Natural killer cell (primary cell): ENCODE data around the gene FOXC2. TPM values are rescaled to one million over a fixed set of nuclear protein-coding genes. Genes with fewer than 3 reads are reported as not detected.

Source experiments
- ATAC-seq, 3 donors: fragments of 150-1000 bp in 2 of 3; fragments of 200-7000 bp in 1 of 3; cut with Tn5 transposase; 1 replicate in 1 of 3; 2 replicates in 2 of 3; pipeline ENCODE4 v1.10.0; 2021; ENCODE audit warnings: mild to moderate bottlenecking in 2 of 3, moderate library complexity in 2 of 3
- DNase-seq, 2 donors: peaks; one replicate each; pipeline versions ENCODE4 v3.0.0 to v3.0.0-alpha.2; 2013 to 2021; ENCODE audit warnings: mixed read lengths in 1 of 2
- H3K27ac ChIP-seq: one replicate; pipeline ENCODE4 v1.5.1; 2013; ENCODE audit warnings: mild to moderate bottlenecking, low read length
- H3K27me3 ChIP-seq: one replicate; pipeline ENCODE4 v1.6.1; 2013; ENCODE audit warnings: low read length; ENCODE audit not compliant: control insufficient read depth, insufficient read depth
- H3K36me3 ChIP-seq: one replicate; pipeline ENCODE4 v1.6.1; 2013; ENCODE audit warnings: low read length; ENCODE audit not compliant: control insufficient read depth, insufficient read depth
- H3K4me1 ChIP-seq: one replicate; pipeline ENCODE4 v1.6.1; 2013; ENCODE audit warnings: low read length; ENCODE audit not compliant: control insufficient read depth, insufficient read depth
- H3K4me3 ChIP-seq: one replicate; pipeline ENCODE4 v1.5.1; 2013; ENCODE audit warnings: low read length
- H3K9me3 ChIP-seq: one replicate; pipeline ENCODE4 v1.6.1; 2013; ENCODE audit warnings: low read length; ENCODE audit not compliant: control insufficient read depth, insufficient read depth
- H3K27ac Mint-ChIP-seq, 2 donors: one replicate each; pipeline ENCODE4 v1.8.0; 2022; ENCODE audit warnings: mild to moderate bottlenecking in 2 of 2, mixed read lengths in 2 of 2, moderate library complexity in 1 of 2
- H3K27me3 Mint-ChIP-seq, 2 donors: one replicate each; pipeline ENCODE4 v1.8.0; 2022; ENCODE audit warnings: low read depth in 2 of 2, mixed read lengths in 2 of 2
- H3K36me3 Mint-ChIP-seq: one replicate; pipeline ENCODE4 v1.8.0; 2022; ENCODE audit warnings: mixed read lengths
- H3K4me1 Mint-ChIP-seq, 2 donors: one replicate each; pipeline ENCODE4 v1.8.0; 2022; ENCODE audit warnings: mixed read lengths in 2 of 2
- H3K4me3 Mint-ChIP-seq: one replicate; pipeline ENCODE4 v1.8.0; 2022; ENCODE audit warnings: mild to moderate bottlenecking, moderate library complexity, mixed read lengths
- H3K9me3 Mint-ChIP-seq, 2 donors: one replicate each; pipeline ENCODE4 v1.8.0; 2022; ENCODE audit warnings: mixed read lengths in 2 of 2
- WGBS: methylation state at CpG from one replicate; pipeline ENCODE4 v1.1.7; 2013; ENCODE audit warnings: missing lambda C conversion rate; ENCODE audit not compliant: insufficient coverage; 5-methylcytosine and 5-hydroxymethylcytosine counted together
- intact Hi-C: fragments of 100-400 bp; cut with micrococcal nuclease; formaldehyde crosslinking; loops from one replicate; pipeline ENCODE4 v1.14.2; 2022
- total RNA-seq, 4 donors: library from RNA; stranded (reverse); fragments of 120-200 nt in 1 of 4; gene quantifications; one replicate each; pipeline versions ENCODE4 v1.2.3 to v1.2.4, GENCODE V29; 2013 to 2022
- TF ChIP-seq, protein P1 (sequence below): fragments of 200-600 bp; IDR thresholded peaks from one replicate; pipeline ENCODE4 v1.8.0; 2022; ENCODE audit warnings: antibody characterized with exemption

Gene FOXC2
- total RNA-seq, 3 donors from 2014 or later (not counting 1 experiment from before 2014, with no cell fraction given), result 0.14 TPM; not detected in 2

GRCh38 chr16:86558355-86559193 lies 8.1 kb upstream of the FOXC2 start:
- TF ChIP-seq, protein P1, sequence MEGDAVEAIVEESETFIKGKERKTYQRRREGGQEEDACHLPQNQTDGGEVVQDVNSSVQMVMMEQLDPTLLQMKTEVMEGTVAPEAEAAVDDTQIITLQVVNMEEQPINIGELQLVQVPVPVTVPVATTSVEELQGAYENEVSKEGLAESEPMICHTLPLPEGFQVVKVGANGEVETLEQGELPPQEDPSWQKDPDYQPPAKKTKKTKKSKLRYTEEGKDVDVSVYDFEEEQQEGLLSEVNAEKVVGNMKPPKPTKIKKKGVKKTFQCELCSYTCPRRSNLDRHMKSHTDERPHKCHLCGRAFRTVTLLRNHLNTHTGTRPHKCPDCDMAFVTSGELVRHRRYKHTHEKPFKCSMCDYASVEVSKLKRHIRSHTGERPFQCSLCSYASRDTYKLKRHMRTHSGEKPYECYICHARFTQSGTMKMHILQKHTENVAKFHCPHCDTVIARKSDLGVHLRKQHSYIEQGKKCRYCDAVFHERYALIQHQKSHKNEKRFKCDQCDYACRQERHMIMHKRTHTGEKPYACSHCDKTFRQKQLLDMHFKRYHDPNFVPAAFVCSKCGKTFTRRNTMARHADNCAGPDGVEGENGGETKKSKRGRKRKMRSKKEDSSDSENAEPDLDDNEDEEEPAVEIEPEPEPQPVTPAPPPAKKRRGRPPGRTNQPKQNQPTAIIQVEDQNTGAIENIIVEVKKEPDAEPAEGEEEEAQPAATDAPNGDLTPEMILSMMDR, result no peak
- no peak for ATAC-seq
- H3K27ac Mint-ChIP-seq, result no peak overlapping the region
- no peak overlapping the region for H3K4me3 Mint-ChIP-seq
- Histone ChIP-seq H3K4me1 (peaks cover 19% of the 10 kb centered on the region), H3K27me3 (no peaks in the 10 kb centered on the region), H3K27ac (no peak overlapping the region), H3K4me3 (no peak overlapping the region), H3K36me3 (no peaks in the 10 kb centered on the region), H3K9me3 (no peaks in the 10 kb centered on the region)
- intact Hi-C loops, result no loop called here
- no peaks in the 10 kb centered on the region for H3K36me3 Mint-ChIP-seq
- no peak for DNase-seq
- peaks cover 2 to 7% of the 10 kb centered on the region in 2 donors for H3K27me3 Mint-ChIP-seq
- H3K4me1 Mint-ChIP-seq, result peaks cover 18 to 20% of the 10 kb centered on the region in 2 donors
- 83% methylated on average over 26 of the region's 28 CpGs for WGBS
- no peaks in the 10 kb centered on the region for H3K9me3 Mint-ChIP-seq

DNA sequence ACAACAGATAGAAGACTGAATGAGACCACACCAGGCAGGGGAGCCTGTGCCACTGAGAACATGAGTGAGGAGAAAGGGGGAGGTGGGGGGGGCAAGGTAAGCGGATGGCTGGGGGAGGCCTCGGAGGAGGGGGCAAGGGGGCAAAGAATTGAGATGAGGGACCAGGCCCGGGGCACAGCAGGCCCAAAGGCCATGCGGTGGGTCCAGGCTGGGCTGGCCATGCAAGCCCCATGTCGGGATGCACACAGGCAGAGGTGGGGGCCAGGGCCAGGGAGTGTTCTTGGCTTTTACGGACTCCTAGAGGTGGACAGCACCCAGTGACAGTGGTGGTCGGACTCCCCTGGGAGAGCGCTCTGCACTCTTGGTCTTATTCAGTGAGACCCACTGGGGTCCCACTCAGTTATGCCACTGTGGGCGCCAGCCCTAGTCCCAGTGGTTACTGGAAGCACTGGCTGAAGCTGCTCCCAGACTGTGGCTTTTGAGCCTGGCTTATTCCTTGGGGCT lies 6.8 kb upstream of the FOXC2 start:
- intact Hi-C loops, result loop anchor here (5.0 kb wide), 3 partner anchors 202 to 517 kb away; no protein-coding TSS in a partner anchor
- peaks cover 9% of the 10 kb centered on the region for H3K27me3 ChIP-seq
- no peak overlapping the region for H3K4me3 Mint-ChIP-seq
- peaks cover 15 to 17% of the 10 kb centered on the region in 2 donors for H3K27me3 Mint-ChIP-seq
- peaks cover 15% of the 10 kb centered on the region in 2 donors for H3K4me1 Mint-ChIP-seq
- ATAC-seq, result no peak
- DNase-seq, result no peak
- H3K36me3 ChIP-seq, result no peaks in the 10 kb centered on the region
- no peaks in the 10 kb centered on the region for H3K36me3 Mint-ChIP-seq
- H3K4me1 ChIP-seq, result peaks cover 15% of the 10 kb centered on the region
- TF ChIP-seq, protein P1, result no peak
- H3K27ac ChIP-seq, result no peak overlapping the region
- H3K9me3 ChIP-seq, result no peaks in the 10 kb centered on the region
- H3K4me3 ChIP-seq, result no peak overlapping the region
- H3K27ac Mint-ChIP-seq, result no peak overlapping the region
- WGBS, result 85% methylated on average over 9 of the region's 9 CpGs
- no peaks in the 10 kb centered on the region for H3K9me3 Mint-ChIP-seq

GRCh38 chr16:86562356-86562755 lies 4.3 kb upstream of the FOXC2 start:
- Mint-ChIP-seq H3K27ac (no peak overlapping the region), H3K4me1 (peaks cover 7 to 8% of the 10 kb centered on the region in 2 donors), H3K4me3 (no peak overlapping the region), H3K36me3 (no peaks in the 10 kb centered on the region), H3K9me3 (no peaks in the 10 kb centered on the region), H3K27me3 (peaks cover 25 to 28% of the 10 kb centered on the region in 2 donors)
- Histone ChIP-seq H3K36me3 (no peaks in the 10 kb centered on the region), H3K9me3 (no peaks in the 10 kb centered on the region), H3K27ac (no peak overlapping the region), H3K27me3 (peaks cover 29% of the 10 kb centered on the region), H3K4me3 (no peak overlapping the region), H3K4me1 (peaks cover 12% of the 10 kb centered on the region)
- intact Hi-C loops, result loop anchor here (5.0 kb wide), 3 partner anchors 200 to 515 kb away; no protein-coding TSS in a partner anchor
- no peak for ATAC-seq
- WGBS, result 97% methylated on average over 4 of the region's 6 CpGs
- no peak for DNase-seq
- TF ChIP-seq, protein P1, result no peak
